HEK293 (cell line): ENCODE measurements around the gene POU2AF3.

Source experiments
- REST ChIP-seq: fragments of 450-650 bp; formaldehyde crosslinking; IDR thresholded peaks from 2 replicates; pipeline ENCODE4 v1.5.1; 2016; ENCODE audit warnings: missing biosample characterization, missing genetic modification characterization
- ZNF501 ChIP-seq: fragments of 450-650 bp; formaldehyde crosslinking; IDR thresholded peaks from 2 replicates; pipeline ENCODE4 v1.5.1; 2016; ENCODE audit warnings: missing biosample characterization, missing genetic modification characterization

- TF ChIP-seq REST (tag by site-specific recombination) (no peak), ZNF501 (no peak)
Measured at GRCh38 chr11:111301004-111301841, 2.9 kb downstream of the POU2AF3 start.
